OCI-LY7 (cell line): ENCODE data around the gene RALGAPA2. TPM values are rescaled to one million over a fixed set of nuclear protein-coding genes. Genes with fewer than 3 reads are reported as not detected.

Experiments
- BruUV-seq: library from RNA; stranded (reverse); fragments of 400-500 nt; replicated peaks from 2 replicates; lab custom pipeline; 2021; lab: Mats Ljungman, UMichigan
- CTCF ChIA-PET: fragments of 300-600 bp; sonication (Branson Sonifier 250); formaldehyde crosslinking; loops from one replicate; lab custom pipeline; 2022; ENCODE audit warnings: antibody characterized with exemption; ENCODE audit not compliant: unreplicated experiment; lab: Charles Lee
- POLR2A ChIA-PET: fragments of 300-600 bp; sonication (Branson Sonifier 250); formaldehyde crosslinking; loops from one replicate; lab custom pipeline; 2022; ENCODE audit warnings: antibody characterized with exemption; lab: Charles Lee
- DNase-seq: peaks from one replicate; pipeline ENCODE4 v3.0.0-alpha.2; 2015; ENCODE audit warnings: low spot score
- H2AFZ ChIP-seq: fragments of 200-600 bp; sonication (generic), shearing (Covaris generic); 2 replicates; pipeline ENCODE4 v1.6.1; 2014; ENCODE audit warnings: mild to moderate bottlenecking, antibody characterized with exemption, low read length, moderate library complexity
- H3K27ac ChIP-seq: fragments of 200-600 bp; sonication (generic); 2 replicates; pipeline ENCODE4 v1.5.1; 2014; ENCODE audit warnings: mixed run types, low read depth, mild to moderate bottlenecking, moderate library complexity, low read length, inconsistent platforms; ENCODE audit not compliant: poor library complexity, severe bottlenecking
- H3K36me3 ChIP-seq: fragments of 200-600 bp; sonication (generic); 2 replicates; pipeline ENCODE4 v1.6.1; 2014; ENCODE audit warnings: mild to moderate bottlenecking, antibody characterized with exemption, low read length, moderate library complexity, mixed read lengths; ENCODE audit not compliant: insufficient read depth
- H3K4me1 ChIP-seq: fragments of 200-600 bp; sonication (generic); 2 replicates; pipeline ENCODE4 v1.5.1; 2014; ENCODE audit warnings: mild to moderate bottlenecking, low read length; ENCODE audit not compliant: insufficient read depth, poor library complexity, severe bottlenecking
- H3K4me2 ChIP-seq: fragments of 200-600 bp; sonication (generic); 2 replicates; pipeline ENCODE4 v1.6.1; 2014; ENCODE audit warnings: mild to moderate bottlenecking, low read length
- H3K4me3 ChIP-seq: fragments of 200-600 bp; sonication (generic); 2 replicates; pipeline ENCODE4 v1.5.1; 2014; ENCODE audit warnings: mild to moderate bottlenecking, low read depth, low read length; ENCODE audit not compliant: poor library complexity, severe bottlenecking
- H3K79me2 ChIP-seq: fragments of 200-600 bp; sonication (generic); 2 replicates; pipeline ENCODE4 v1.6.1; 2016; ENCODE audit warnings: low read depth, mild to moderate bottlenecking, low read length, moderate library complexity, mixed read lengths; ENCODE audit not compliant: insufficient read depth
- H3K9me2 ChIP-seq: fragments of 200-600 bp; sonication (generic); 2 replicates; pipeline ENCODE4 v1.6.1; 2016; ENCODE audit warnings: mild to moderate bottlenecking, low read length, mixed read lengths; ENCODE audit not compliant: insufficient read depth
- H3K9me3 ChIP-seq: fragments of 200-600 bp; sonication (generic); 2 replicates; pipeline ENCODE4 v1.6.1; 2014; ENCODE audit warnings: mild to moderate bottlenecking, mixed run types, low read length, mixed read lengths
- H4K20me1 ChIP-seq: fragments of 200-600 bp; sonication (generic); 2 replicates; pipeline ENCODE4 v1.6.1; 2014; ENCODE audit warnings: mild to moderate bottlenecking, antibody characterized with exemption, low read length, moderate library complexity, mixed read lengths; ENCODE audit not compliant: insufficient read depth
- EZH2phosphoT487 ChIP-seq: fragments of 200-600 bp; sonication (generic); IDR thresholded peaks from 2 replicates; pipeline ENCODE4 v1.6.1; 2018; ENCODE audit warnings: low read depth, borderline replicate concordance, mild to moderate bottlenecking, mixed run types, antibody characterized with exemption, low read length, moderate library complexity, mixed read lengths
- intact Hi-C: fragments of 100-400 bp; cut with micrococcal nuclease; formaldehyde crosslinking; loops from one replicate; pipeline ENCODE4 v1.10.0; 2022; ENCODE audit not compliant: unreplicated experiment
- total RNA-seq, 2 experiments: library from RNA; depleted of rRNA in 1 of 2; stranded (reverse); fragments of >200 nt in 1 of 2; shearing (Covaris generic) in 1 of 2; gene quantifications; 2 replicates each; pipeline ENCODE4 v1.2.3, GENCODE V29; 2014 to 2022
- TF ChIP-seq, protein P1 (sequence below): fragments of 200-600 bp; sonication (generic); conservative IDR thresholded peaks from 2 replicates; pipeline ENCODE4 v1.5.1; 2014; ENCODE audit warnings: mild to moderate bottlenecking, antibody characterized with exemption, low read length, moderate library complexity, mixed read lengths

RALGAPA2 gene
- total RNA-seq, 2 experiments from 2014 or later = 9.1 to 17.8 TPM

DNA sequence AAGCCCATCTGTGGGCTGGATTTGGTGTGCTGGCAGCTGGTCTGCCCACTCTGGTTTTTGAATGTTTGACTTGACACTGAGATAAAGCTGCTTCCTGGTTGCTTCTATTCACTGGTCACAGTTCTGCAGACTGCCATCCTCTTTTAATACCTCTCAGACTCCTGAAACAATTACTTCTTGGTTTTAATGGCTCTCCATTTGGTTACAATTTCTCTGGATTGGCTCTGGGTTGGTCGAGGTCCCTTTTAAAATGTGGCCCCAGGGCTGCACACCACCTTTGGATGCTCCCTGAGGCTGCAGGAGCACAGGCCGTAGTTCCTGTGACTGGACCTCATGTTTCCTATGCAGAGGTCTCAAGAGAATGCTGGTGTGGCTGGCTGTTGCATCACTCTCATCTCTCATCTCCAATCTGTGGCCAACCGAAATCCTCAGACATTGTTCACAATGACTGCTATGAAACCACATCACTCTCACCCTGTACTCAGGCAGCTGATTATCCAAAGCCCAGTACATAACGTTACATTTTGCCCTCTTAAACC, 246.0 kb downstream of the RALGAPA2 start:
- DNase-seq = peak; percentile 76
- Histone ChIP-seq H3K4me1 (peaks cover 32% of the 10 kb centered on the region), H3K4me3 (no peak overlapping the region), H4K20me1 (no peaks in the 10 kb centered on the region), H3K36me3 (no peaks in the 10 kb centered on the region), H3K4me2 (peak overlapping the region; percentile 47), H3K27ac (peak overlapping the region; percentile 60), H2AFZ (peak overlapping the region; percentile 77), H3K9me2 (no peaks in the 10 kb centered on the region), H3K9me3 (no peaks in the 10 kb centered on the region), H3K79me2 (no peaks in the 10 kb centered on the region)
- no TSS peak for BruUV-seq
- ChIA-PET CTCF (no interaction called here), POLR2A (no interaction called here)
- TF ChIP-seq, protein P1, sequence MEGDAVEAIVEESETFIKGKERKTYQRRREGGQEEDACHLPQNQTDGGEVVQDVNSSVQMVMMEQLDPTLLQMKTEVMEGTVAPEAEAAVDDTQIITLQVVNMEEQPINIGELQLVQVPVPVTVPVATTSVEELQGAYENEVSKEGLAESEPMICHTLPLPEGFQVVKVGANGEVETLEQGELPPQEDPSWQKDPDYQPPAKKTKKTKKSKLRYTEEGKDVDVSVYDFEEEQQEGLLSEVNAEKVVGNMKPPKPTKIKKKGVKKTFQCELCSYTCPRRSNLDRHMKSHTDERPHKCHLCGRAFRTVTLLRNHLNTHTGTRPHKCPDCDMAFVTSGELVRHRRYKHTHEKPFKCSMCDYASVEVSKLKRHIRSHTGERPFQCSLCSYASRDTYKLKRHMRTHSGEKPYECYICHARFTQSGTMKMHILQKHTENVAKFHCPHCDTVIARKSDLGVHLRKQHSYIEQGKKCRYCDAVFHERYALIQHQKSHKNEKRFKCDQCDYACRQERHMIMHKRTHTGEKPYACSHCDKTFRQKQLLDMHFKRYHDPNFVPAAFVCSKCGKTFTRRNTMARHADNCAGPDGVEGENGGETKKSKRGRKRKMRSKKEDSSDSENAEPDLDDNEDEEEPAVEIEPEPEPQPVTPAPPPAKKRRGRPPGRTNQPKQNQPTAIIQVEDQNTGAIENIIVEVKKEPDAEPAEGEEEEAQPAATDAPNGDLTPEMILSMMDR = no peak
- TF ChIP-seq EZH2phosphoT487 = no peak
- intact Hi-C loops = no loop called here

DNA sequence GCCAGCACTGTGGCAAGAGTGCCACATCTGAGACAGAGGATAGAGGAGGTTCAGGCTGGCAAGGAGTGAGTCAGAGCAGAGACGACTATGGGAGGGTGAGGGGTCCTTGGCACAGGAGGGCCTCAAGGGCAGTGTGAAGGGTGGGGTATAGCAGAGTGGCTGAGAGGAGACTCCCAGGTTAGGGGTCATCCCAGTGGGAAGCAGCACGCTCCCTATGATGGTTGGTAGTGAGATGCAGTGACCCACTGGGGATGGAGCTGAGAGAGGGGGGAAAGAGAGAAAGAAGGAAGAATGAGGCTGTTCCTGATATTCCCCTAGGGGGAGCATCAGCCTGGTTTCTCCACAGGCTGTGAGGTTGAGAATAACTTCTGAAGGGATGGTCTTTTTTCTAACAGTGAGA, 247.2 kb downstream of the RALGAPA2 start:
- no peak for TF ChIP-seq EZH2phosphoT487
- TF ChIP-seq, protein P1 = peak; percentile 45
- no TSS peak for BruUV-seq
- CTCF ChIA-PET = no interaction called here
- Histone ChIP-seq H2AFZ (peak overlapping the region; percentile 77; the same call in 1 of the 2 replicates), H3K27ac (no peak overlapping the region), H3K9me2 (no peaks in the 10 kb centered on the region), H3K79me2 (no peaks in the 10 kb centered on the region), H3K4me1 (peaks cover 32% of the 10 kb centered on the region), H4K20me1 (no peaks in the 10 kb centered on the region), H3K4me2 (no peak overlapping the region), H3K4me3 (no peak overlapping the region), H3K36me3 (no peaks in the 10 kb centered on the region), H3K9me3 (no peaks in the 10 kb centered on the region)
- POLR2A ChIA-PET = interaction anchor here (1.0 kb wide), 1 partner anchor 17 kb away, joined by 5 read pairs; no protein-coding TSS in a partner anchor
- intact Hi-C loops = no loop called here
- peak; percentile 13 for DNase-seq

DNA sequence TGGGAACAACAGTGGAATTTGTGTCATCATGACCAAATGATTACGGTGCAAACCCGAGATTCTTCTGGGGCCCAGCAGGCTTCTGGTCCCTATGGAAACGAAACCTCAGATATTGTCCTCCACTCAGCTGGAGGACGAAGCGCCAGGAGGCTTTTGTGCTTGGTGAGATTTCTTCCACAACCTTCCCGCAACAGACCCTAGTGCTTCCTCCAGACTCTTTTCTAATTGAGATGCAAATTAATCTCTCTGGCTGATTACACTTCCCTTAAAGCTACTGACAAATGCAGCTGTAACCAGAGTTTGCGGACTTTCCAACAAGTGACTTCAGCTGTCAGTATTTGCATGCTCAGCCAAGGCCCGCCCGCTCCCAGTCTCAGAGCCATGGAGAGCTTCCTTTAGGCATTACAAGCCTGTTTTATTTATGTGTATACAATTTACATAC, 248.5 kb downstream of the RALGAPA2 start:
- Histone ChIP-seq H3K79me2 (no peaks in the 10 kb centered on the region), H3K36me3 (no peaks in the 10 kb centered on the region), H3K9me3 (no peaks in the 10 kb centered on the region), H3K4me3 (no peak overlapping the region), H3K9me2 (no peaks in the 10 kb centered on the region), H3K4me2 (peak overlapping the region; percentile 47), H3K4me1 (peaks cover 32% of the 10 kb centered on the region), H3K27ac (no peak overlapping the region), H2AFZ (peak overlapping the region; percentile 57), H4K20me1 (no peaks in the 10 kb centered on the region)
- no TSS peak for BruUV-seq
- POLR2A ChIA-PET = interaction anchor here (0.7 kb wide), 1 partner anchor 97 kb away, joined by 3 read pairs; no protein-coding TSS in a partner anchor
- CTCF ChIA-PET = no interaction called here
- intact Hi-C loops = no loop called here
- DNase-seq = peak; percentile 50
- TF ChIP-seq EZH2phosphoT487 = no peak
- TF ChIP-seq, protein P1 = no peak
